Kidney glomerular epithelial cell (primary cell): ENCODE measurements around the gene APOBEC2.

ENCODE experiments used
- DNase-seq: peaks from one replicate; lab custom pipeline; 2025; lab: John Stamatoyannopoulos, UW

The APOBEC2 gene

GRCh38 chr6:41059556-41059955 lies 6.6 kb downstream of the APOBEC2 start:
- no peak for DNase-seq

- no peak for DNase-seq
Observed at GRCh38 chr6:41061196-41061726, 8.3 kb downstream of the APOBEC2 start.

DNA sequence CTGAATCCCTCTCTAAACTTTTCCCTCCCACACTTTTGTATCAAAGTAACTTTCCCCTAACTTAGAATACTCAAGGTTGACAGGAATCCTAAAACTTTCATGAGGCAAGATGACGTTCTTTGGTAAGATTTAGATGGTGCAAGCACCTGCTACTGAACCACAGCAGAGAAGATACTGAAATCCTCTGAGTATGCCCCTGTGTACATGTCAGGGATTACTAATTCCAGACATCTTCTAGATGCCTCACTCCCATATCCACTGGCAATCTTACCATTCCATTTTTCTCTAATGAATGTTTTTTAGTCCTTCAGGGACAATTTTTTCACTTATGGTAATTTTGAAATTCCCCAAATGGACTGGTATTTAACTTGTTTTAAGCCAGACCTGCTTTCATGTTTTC lies 9.1 kb downstream of the APOBEC2 start:
- no peak for DNase-seq

- DNase-seq = no peak
Observed at GRCh38 chr6:41063884-41064285, 10.9 kb downstream of the APOBEC2 start.

DNA sequence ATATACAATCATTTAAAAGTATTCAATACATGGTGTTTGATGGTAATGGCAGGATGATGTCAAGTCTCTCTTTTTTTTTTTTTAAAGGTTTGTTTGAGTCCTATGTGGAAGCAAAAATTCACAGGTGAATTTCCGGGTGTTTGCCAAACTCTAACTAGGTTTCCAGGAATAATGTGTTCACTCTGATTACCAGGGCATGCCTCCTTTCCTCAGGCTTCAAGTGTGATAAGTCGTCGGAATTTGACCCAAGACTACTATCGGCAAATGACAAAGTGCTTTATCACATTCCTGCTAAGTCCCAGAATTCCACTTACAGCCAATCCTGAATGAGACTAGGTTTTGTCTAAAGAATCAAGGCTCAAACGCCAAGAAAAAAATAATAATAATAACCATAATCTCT lies 11.8 kb downstream of the APOBEC2 start:
- no peak for DNase-seq

DNA sequence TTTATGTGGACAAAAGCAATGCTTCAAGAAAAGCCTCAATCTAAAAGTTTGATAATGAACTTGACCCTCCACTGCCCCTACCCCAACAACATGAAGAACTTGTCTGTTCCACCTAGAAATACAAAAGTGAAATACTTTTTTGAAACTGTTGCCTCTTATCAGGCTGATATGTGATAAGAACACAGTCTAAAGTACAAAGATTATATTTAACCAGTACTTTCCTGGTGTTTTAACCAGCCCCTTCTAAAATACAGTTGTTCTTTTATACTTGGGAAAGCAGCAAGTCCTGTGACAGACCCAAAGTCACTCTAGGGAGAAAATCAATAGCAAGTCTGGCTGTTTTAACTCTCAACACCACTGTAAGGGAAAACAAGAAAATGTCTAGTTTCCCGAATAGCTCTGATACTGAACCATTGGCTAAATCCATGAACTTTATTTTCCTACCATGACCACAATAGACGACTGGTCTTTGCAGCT lies 12.6 kb downstream of the APOBEC2 start:
- no peak for DNase-seq

GRCh38 chr6:41066867-41067304 lies 13.9 kb downstream of the APOBEC2 start:
- peak; percentile 76 for DNase-seq

- peak; percentile 83 for DNase-seq
Observed at GRCh38 chr6:41071501-41071922, 18.5 kb downstream of the APOBEC2 start.

- peak; percentile 100 for DNase-seq
Observed at GRCh38 chr6:41071923-41072835, 19.2 kb downstream of the APOBEC2 start, which contains the start of gene OARD1. TSS of gene OARD1 (minus strand) at chr6:41072356. CDS start at chr6:41071634, 722 bp downstream.

DNA sequence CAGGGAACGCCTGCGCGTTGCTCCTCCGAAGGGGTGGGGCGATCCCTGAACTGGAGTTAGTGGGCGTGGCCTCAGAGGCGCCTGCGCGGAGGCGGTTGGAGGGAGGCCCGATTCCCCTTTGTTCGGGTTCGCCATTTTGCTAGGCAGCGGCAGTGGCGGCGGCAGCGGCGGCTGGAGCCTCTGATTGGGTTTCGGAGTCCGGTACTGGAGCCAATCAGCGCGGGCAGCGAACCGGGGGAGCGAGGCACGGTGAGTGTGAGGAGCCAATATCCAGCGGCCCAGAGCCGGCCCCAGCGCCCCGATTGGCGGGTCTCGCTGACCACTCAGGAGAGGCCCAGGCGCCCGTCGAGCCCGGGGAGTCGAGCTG lies 19.8 kb downstream of the APOBEC2 start, which contains the start of gene NFYA:
NFYA (plus strand) TSS at position 139 of the 367 bp plus-strand sequence. CDS start 6,116 bp downstream, outside the sequence.
- peak; percentile 100 for DNase-seq

DNA sequence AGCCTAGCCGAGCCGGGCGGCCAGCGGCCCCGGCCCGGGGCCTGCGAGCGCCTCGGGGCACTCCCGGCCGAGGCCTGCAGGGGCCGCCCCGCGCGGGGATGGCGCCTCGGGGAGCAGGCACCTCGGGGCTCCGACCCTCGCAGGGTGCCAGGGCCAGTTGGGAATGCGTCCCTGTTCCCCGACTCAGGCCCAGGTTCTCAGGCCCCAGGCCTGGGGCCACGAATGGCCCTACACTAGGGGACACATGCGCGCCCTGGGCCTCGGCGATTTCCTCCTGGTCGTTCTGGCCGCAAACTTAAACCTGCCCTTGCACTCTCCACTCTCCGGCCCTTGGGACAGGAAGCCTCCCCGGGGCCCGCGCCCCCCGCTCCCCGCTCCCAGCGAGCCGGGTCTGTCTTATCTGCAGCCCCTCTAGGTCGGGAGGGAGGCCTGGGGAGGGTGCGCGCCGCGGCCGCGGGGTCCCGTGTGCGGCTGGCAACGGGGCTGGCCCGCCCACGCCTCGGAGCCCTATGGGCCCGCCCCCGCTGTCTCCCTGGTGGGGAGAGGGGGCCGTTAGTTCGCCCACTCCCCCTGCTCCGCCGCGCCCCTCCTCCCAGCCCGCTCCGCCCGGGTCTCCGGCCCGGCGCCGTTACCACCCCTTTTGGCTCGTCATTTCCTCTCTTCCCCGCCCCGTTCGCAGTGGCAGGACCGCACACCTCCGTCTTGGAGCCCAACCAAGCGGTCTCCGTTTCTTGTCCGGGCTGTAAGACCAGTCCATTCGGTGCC lies 20.4 kb downstream of the APOBEC2 start:
- DNase-seq = peak; percentile 61

DNA sequence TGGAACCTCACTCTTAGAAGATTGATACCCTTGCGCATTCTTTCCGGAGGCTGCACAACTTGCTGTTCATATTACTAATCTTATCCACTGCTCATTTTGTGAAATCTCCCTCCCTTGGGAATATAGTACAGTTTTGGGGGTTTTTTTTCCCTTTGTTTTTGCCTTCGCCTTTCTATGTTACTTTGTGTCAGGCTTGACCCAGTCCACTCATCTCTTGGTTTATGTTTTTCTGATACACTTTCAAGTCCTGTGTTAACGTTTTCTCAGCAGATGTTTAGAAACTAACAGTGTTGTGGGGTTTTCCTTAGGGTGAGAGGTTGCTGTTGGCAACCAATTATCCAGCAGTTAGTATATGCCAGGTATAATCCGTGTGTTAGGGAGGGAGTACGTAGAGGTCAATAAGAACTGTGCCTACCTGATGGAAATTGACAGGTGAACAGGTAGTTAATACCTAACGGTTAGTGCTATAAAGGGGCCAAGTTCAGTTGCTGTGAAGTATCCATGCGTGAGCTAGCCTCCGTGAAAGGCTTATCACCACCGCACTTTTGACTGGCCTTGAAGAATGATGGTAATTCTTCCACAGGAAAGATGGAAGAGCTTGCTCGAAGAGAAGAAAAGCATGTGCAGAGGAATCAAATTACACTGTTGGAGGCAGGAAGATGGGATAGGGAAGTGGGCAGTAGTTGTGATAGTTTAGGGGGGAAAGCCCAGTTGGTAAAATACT lies 21.1 kb downstream of the APOBEC2 start:
- DNase-seq = peak; percentile 25

DNA sequence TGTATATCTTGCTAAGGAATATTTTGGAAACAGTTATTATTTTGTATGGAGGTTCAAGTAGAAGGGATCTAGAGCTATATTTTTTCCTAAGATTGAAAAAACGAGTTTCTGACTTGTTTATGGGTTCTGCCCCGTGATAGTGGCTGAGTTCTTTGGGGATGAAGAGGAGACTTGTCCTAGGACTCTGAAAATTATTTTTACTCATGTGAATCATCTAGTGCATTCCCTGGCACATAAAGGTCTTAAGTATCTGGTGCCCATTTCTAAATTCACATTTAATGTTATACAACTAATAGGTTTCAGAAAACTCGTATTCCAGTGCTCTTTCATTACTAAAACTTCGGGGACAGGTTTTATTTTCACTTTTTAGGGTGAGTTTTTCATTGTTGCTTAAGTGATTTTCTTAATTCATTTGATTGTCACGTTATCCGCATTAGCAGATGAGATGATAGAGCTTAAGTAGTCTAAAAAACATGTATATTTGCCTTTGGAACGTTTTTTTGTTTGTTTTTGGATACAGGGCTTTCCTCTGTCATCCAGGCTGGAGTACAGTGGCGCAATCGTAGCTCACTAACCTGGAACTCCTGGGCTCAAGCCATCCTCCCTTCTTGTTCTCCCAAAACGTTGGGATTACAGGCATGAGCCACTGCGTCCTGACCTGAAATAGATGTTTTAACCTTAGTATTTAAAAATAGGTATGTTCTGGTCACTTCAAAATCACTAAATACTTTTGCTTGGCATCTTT lies 21.9 kb downstream of the APOBEC2 start:
- no peak for DNase-seq

- DNase-seq = no peak
Observed at GRCh38 chr6:41075651-41076626, 22.9 kb downstream of the APOBEC2 start.

DNA sequence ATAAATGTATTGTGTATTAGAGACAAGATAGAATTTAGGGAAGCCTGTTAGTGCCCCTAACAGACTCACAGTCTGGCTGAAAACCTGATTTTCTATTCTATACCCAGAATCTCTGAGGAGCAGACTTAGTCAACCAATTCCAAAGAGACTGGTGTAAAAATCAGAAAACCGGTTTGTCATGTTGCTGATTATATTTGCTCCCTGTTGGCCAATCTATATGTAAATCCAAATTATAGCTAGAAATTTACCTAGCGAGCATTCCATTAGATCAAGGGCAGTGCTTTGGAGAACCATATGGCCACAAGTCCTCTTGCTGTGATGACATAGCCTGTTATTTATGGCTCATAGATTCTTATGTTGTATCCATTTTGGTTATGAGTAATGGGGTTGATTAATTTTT lies 24.5 kb downstream of the APOBEC2 start:
- DNase-seq = no peak

GRCh38 chr6:41078101-41078500 lies 25.1 kb downstream of the APOBEC2 start:
- no peak for DNase-seq

GRCh38 chr6:41079080-41079479 lies 26.1 kb downstream of the APOBEC2 start:
- no peak for DNase-seq

DNA sequence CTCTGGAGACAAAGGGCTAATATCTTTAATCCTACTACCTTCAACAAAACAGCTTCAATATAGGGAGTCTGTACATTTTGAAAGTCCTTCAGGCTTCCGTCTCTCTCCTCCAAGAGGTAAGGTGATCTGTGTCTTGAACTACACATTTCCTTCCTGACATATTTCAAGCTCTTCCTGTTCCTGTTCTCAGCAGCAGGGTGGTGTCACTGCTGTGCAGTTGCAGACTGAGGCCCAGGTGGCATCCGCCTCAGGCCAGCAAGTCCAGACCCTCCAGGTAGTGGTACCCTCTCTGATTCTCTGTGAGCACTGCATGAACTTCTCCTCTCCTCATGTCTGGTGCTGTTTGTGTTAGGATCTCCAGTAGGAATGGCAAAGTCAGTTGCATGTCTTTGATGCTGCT lies 27.6 kb downstream of the APOBEC2 start:
- DNase-seq = no peak

GRCh38 chr6:41083072-41083471 lies 30.1 kb downstream of the APOBEC2 start:
- no peak for DNase-seq

GRCh38 chr6:41085182-41085581 lies 32.2 kb downstream of the APOBEC2 start:
- no peak for DNase-seq
